Measurements from ENCODE around the gene CPTP.

- no peak for TF ChIP-seq POLR2A (IDR thresholded peaks at IDR 0.05; ENCODE audit: low read length)
- TF ChIP-seq GATA1 (IDR thresholded peaks at IDR 0.05; ENCODE audit: low read depth, low read length), result no peak
Measured at GRCh38 chr1:1275836-1276235, 48.8 kb upstream of the CPTP start.

Measured in erythroblast (primary cell).